ENCODE results near the gene SOHLH1. TPM values are rescaled to one million over a fixed set of nuclear protein-coding genes. Genes with fewer than 3 reads are reported as not detected.
A peak's percentile ranks its signal among the peaks of the same experiment; 100 is the strongest.

SOHLH1 gene
- total and polyA plus RNA-seq, 4 donors = not detected

GRCh38 chr9:135704483-135704882 is 5.2 kb upstream of the SOHLH1 start:
- H3K9ac ChIP-seq (ENCODE audit: insufficient read depth in 1 of 2, low read length in 2 of 2) = no peak overlapping the region
- H3K4me3 ChIP-seq = no peak overlapping the region
- no peaks in the 10 kb centered on the region for H3K36me3 ChIP-seq (ENCODE audit: control insufficient read depth in 4 of 4, insufficient read depth in 4 of 4, low read length in 4 of 4)
- no peaks in the 10 kb centered on the region for H3K9me3 ChIP-seq (ENCODE audit: control insufficient read depth in 4 of 4, insufficient read depth in 3 of 4, low read length in 3 of 4)
- no peak for TF ChIP-seq CTCF (IDR thresholded peaks at IDR 0.05; ENCODE audit: control extremely low read depth, extremely low read depth)
- peaks cover 0 to 28% (median 23%) of the 10 kb centered on the region in 3 donors for H3K27me3 ChIP-seq (ENCODE audit: control insufficient read depth in 3 of 3, insufficient read depth in 3 of 3, low read length in 2 of 3)
- 63 to 66% methylated on average over 5 of the region's 5 CpGs for WGBS, 2 donors
- H3K4me1 ChIP-seq (ENCODE audit: control insufficient read depth in 5 of 5, insufficient read depth in 5 of 5, low read length in 5 of 5) = peaks cover 0 to 4% (median 0%) of the 10 kb centered on the region in 5 donors
- DNase-seq (peak; percentile 34 to 59 (median 42)), ATAC-seq (ENCODE audit: insufficient read depth, low FRiP score) (no peak)
- H3K27ac ChIP-seq (ENCODE audit: low read depth in 1 of 2, low read length in 1 of 2) = no peak overlapping the region

GRCh38 chr9:135703726-135704125 is 4.4 kb upstream of the SOHLH1 start:
- Histone ChIP-seq H3K36me3 (ENCODE audit: control insufficient read depth in 4 of 4, insufficient read depth in 4 of 4, low read length in 4 of 4) (no peaks in the 10 kb centered on the region), H3K9ac (ENCODE audit: insufficient read depth in 1 of 2, low read length in 2 of 2) (no peak overlapping the region), H3K27ac (ENCODE audit: low read depth in 1 of 2, low read length in 1 of 2) (no peak overlapping the region), H3K4me1 (ENCODE audit: control insufficient read depth in 5 of 5, insufficient read depth in 5 of 5, low read length in 5 of 5) (peaks cover 0 to 4% (median 0%) of the 10 kb centered on the region in 5 donors), H3K9me3 (ENCODE audit: control insufficient read depth in 4 of 4, insufficient read depth in 3 of 4, low read length in 3 of 4) (no peaks in the 10 kb centered on the region), H3K27me3 (ENCODE audit: control insufficient read depth in 3 of 3, insufficient read depth in 3 of 3, low read length in 2 of 3) (peaks cover 0 to 28% (median 20%) of the 10 kb centered on the region in 3 donors), H3K4me3 (no peak overlapping the region)
- no peak for TF ChIP-seq CTCF (IDR thresholded peaks at IDR 0.05; ENCODE audit: control extremely low read depth, extremely low read depth)
- no peak for ATAC-seq (ENCODE audit: insufficient read depth, low FRiP score)
- no peak for DNase-seq
- WGBS, 2 donors = 32 to 33% methylated on average over 14 of the region's 14 CpGs

- Histone ChIP-seq H3K4me3 (no peak within 1 kb of the TSS), H3K9me3 (ENCODE audit: control insufficient read depth in 4 of 4, insufficient read depth in 3 of 4, low read length in 3 of 4) (no peaks in the 10 kb centered on the region), H3K4me1 (ENCODE audit: control insufficient read depth in 5 of 5, insufficient read depth in 5 of 5, low read length in 5 of 5) (peaks cover 0 to 4% (median 0%) of the 10 kb centered on the region in 5 donors), H3K27me3 (ENCODE audit: control insufficient read depth in 3 of 3, insufficient read depth in 3 of 3, low read length in 2 of 3) (peaks cover 0 to 20% (median 11%) of the 10 kb centered on the region in 3 donors), H3K36me3 (ENCODE audit: control insufficient read depth in 4 of 4, insufficient read depth in 4 of 4, low read length in 4 of 4) (no peaks in the 10 kb centered on the region), H3K9ac (ENCODE audit: insufficient read depth in 1 of 2, low read length in 2 of 2) (no peak within 1 kb of the TSS), H3K27ac (ENCODE audit: low read depth in 1 of 2, low read length in 1 of 2) (no peak within 1 kb of the TSS)
- DNase-seq = peak; percentile 67 to 72 (median 71)
- TF ChIP-seq CTCF (IDR thresholded peaks at IDR 0.05; ENCODE audit: control extremely low read depth, extremely low read depth) = peak; percentile 35
- peak; percentile 38 for ATAC-seq (ENCODE audit: insufficient read depth, low FRiP score)
- WGBS, 2 donors = 12 to 16% methylated on average over 62 to 66 of the region's 66 CpGs
These were observed 2.9 kb upstream of the SOHLH1 start, which contains the start of gene KCNT1 for GRCh38 chr9:135701959-135702721. KCNT1 (plus strand) TSS chr9:135702185; CDS start chr9:135702259, 74 bp downstream.

Data from lung (tissue), 12 donors.